ENCODE results near the gene SLC26A3.

The SLC26A3 gene

GRCh38 chr7:107833684-107834106 is 30.7 kb upstream of the SLC26A3 start:
- DNase-seq (ENCODE audit: insufficient read length, low spot score) (no peak), FAIRE-seq (no peak)
- TF ChIP-seq POLR2A (IDR thresholded peaks at IDR 0.05; ENCODE audit: low read depth, low read length), result no peak

- no peak for DNase-seq (ENCODE audit: insufficient read length, low spot score)
- no peak for TF ChIP-seq POLR2A (IDR thresholded peaks at IDR 0.05; ENCODE audit: low read depth, low read length)
- no peak for FAIRE-seq
Measured at GRCh38 chr7:107830420-107830819, 27.4 kb upstream of the SLC26A3 start.

GRCh38 chr7:107828540-107828939 is 25.5 kb upstream of the SLC26A3 start:
- no peak for TF ChIP-seq POLR2A (IDR thresholded peaks at IDR 0.05; ENCODE audit: low read depth, low read length)
- FAIRE-seq, result no peak
- no peak for DNase-seq (ENCODE audit: insufficient read length, low spot score)

GRCh38 chr7:107827501-107827900 is 24.5 kb upstream of the SLC26A3 start:
- no peak for DNase-seq (ENCODE audit: insufficient read length, low spot score)
- TF ChIP-seq POLR2A (IDR thresholded peaks at IDR 0.05; ENCODE audit: low read depth, low read length), result no peak
- FAIRE-seq, result no peak

- FAIRE-seq, result no peak
- TF ChIP-seq POLR2A (IDR thresholded peaks at IDR 0.05; ENCODE audit: low read depth, low read length), result no peak
- DNase-seq (ENCODE audit: insufficient read length, low spot score), result no peak
Measured at GRCh38 chr7:107826451-107826850, 23.4 kb upstream of the SLC26A3 start.

- FAIRE-seq, result no peak
- DNase-seq (ENCODE audit: insufficient read length, low spot score), result no peak
- no peak for TF ChIP-seq POLR2A (IDR thresholded peaks at IDR 0.05; ENCODE audit: low read depth, low read length)
Measured at GRCh38 chr7:107824858-107825257, 21.8 kb upstream of the SLC26A3 start.

GRCh38 chr7:107818622-107819021 is 15.6 kb upstream of the SLC26A3 start:
- no peak for FAIRE-seq

GRCh38 chr7:107816011-107816566 is 13.1 kb upstream of the SLC26A3 start:
- TF ChIP-seq POLR2A (IDR thresholded peaks at IDR 0.05; ENCODE audit: low read depth, low read length), result no peak
- DNase-seq (ENCODE audit: insufficient read length, low spot score) (no peak), FAIRE-seq (no peak)

More at GRCh38 chr7:107818622-107819021, 15.6 kb upstream of the SLC26A3 start:
- no peak for TF ChIP-seq POLR2A (IDR thresholded peaks at IDR 0.05; ENCODE audit: low read depth, low read length)
- DNase-seq (ENCODE audit: insufficient read length, low spot score), result no peak

GRCh38 chr7:107815254-107815882 is 12.3 kb upstream of the SLC26A3 start:
- TF ChIP-seq POLR2A (IDR thresholded peaks at IDR 0.05; ENCODE audit: low read depth, low read length), result no peak
- FAIRE-seq (no peak), DNase-seq (ENCODE audit: insufficient read length, low spot score) (no peak)

GRCh38 chr7:107813524-107813923 is 10.5 kb upstream of the SLC26A3 start:
- no peak for TF ChIP-seq POLR2A (IDR thresholded peaks at IDR 0.05; ENCODE audit: low read depth, low read length)
- FAIRE-seq (no peak), DNase-seq (ENCODE audit: insufficient read length, low spot score) (no peak)

GRCh38 chr7:107811934-107812333 is 8.9 kb upstream of the SLC26A3 start:
- no peak for FAIRE-seq
- TF ChIP-seq POLR2A (IDR thresholded peaks at IDR 0.05; ENCODE audit: low read depth, low read length), result no peak
- no peak for DNase-seq (ENCODE audit: insufficient read length, low spot score)

- DNase-seq (ENCODE audit: insufficient read length, low spot score) (no peak), FAIRE-seq (no peak)
Measured at GRCh38 chr7:107810626-107811025, 7.6 kb upstream of the SLC26A3 start.

GRCh38 chr7:107809179-107809578 is 6.2 kb upstream of the SLC26A3 start:
- FAIRE-seq (no peak), DNase-seq (ENCODE audit: insufficient read length, low spot score) (no peak)
- TF ChIP-seq POLR2A (IDR thresholded peaks at IDR 0.05; ENCODE audit: low read depth, low read length), result no peak

More at GRCh38 chr7:107810626-107811025, 7.6 kb upstream of the SLC26A3 start:
- TF ChIP-seq POLR2A (IDR thresholded peaks at IDR 0.05; ENCODE audit: low read depth, low read length), result no peak

GRCh38 chr7:107799647-107800264 is 3.3 kb downstream of the SLC26A3 start:
- FAIRE-seq, result no peak

GRCh38 chr7:107792364-107792763 is 10.7 kb downstream of the SLC26A3 start:
- FAIRE-seq (no peak), DNase-seq (ENCODE audit: insufficient read length, low spot score) (no peak)
- no peak for TF ChIP-seq POLR2A (IDR thresholded peaks at IDR 0.05; ENCODE audit: low read depth, low read length)

More at GRCh38 chr7:107799647-107800264, 3.3 kb downstream of the SLC26A3 start:
- no peak for DNase-seq (ENCODE audit: insufficient read length, low spot score)
- TF ChIP-seq POLR2A (IDR thresholded peaks at IDR 0.05; ENCODE audit: low read depth, low read length), result no peak
